Hepatocyte (in vitro differentiated cells): Measurements from ENCODE around the gene FCGR3B. TPM values are rescaled to one million over a fixed set of nuclear protein-coding genes. Genes with fewer than 3 reads are reported as not detected.
"Not testable (repeated sequence)": the region's sequence is repeated elsewhere in the genome, so short reads cannot be mapped to it uniquely, and the experiment has no call there.

Experiments used
- DNase-seq: peaks from one replicate; pipeline ENCODE4 v3.0.0-alpha.2; 2016; ENCODE audit warnings: low spot score
- H2AFZ ChIP-seq: fragments of 200-600 bp; sonication (generic); 2 replicates; pipeline ENCODE4 v1.6.0; 2016; ENCODE audit warnings: antibody characterized with exemption, mild to moderate bottlenecking
- H3K27ac ChIP-seq: fragments of 200-600 bp; sonication (generic); 2 replicates; pipeline ENCODE4 v1.5.1; 2016; ENCODE audit warnings: mild to moderate bottlenecking
- H3K27me3 ChIP-seq: fragments of 200-600 bp; sonication (generic); 2 replicates; pipeline ENCODE4 v1.6.1; 2016
- H3K36me3 ChIP-seq: fragments of 200-600 bp; sonication (generic); replicated peaks from 2 replicates; pipeline ENCODE4 v1.5.1; 2016; ENCODE audit warnings: low read depth; ENCODE audit not compliant: insufficient read depth
- H3K4me1 ChIP-seq: fragments of 200-600 bp; sonication (generic); 2 replicates; pipeline ENCODE4 v1.5.1; 2016; ENCODE audit warnings: mild to moderate bottlenecking, moderate library complexity; ENCODE audit not compliant: insufficient read depth
- H3K4me2 ChIP-seq: fragments of 200-600 bp; sonication (generic); 2 replicates; pipeline ENCODE4 v1.6.0; 2016
- H3K4me3 ChIP-seq: fragments of 200-600 bp; sonication (generic); 2 replicates; pipeline ENCODE4 v1.5.1; 2016; ENCODE audit warnings: mild to moderate bottlenecking
- H3K79me2 ChIP-seq: fragments of 200-600 bp; sonication (generic); 2 replicates; pipeline ENCODE4 v1.6.0; 2017; ENCODE audit warnings: mild to moderate bottlenecking
- H3K9me2 ChIP-seq: fragments of 200-600 bp; sonication (generic); replicated peaks from 2 replicates; pipeline ENCODE4 v1.6.0; 2017; ENCODE audit warnings: mild to moderate bottlenecking; ENCODE audit not compliant: insufficient read depth
- H3K9me3 ChIP-seq: fragments of 200-600 bp; sonication (generic); 2 replicates; pipeline ENCODE4 v1.5.1; 2016; ENCODE audit warnings: low read depth, mild to moderate bottlenecking
- H4K20me1 ChIP-seq: fragments of 200-600 bp; sonication (generic); 2 replicates; pipeline ENCODE4 v1.6.0; 2016; ENCODE audit warnings: mild to moderate bottlenecking; ENCODE audit not compliant: insufficient read depth, poor library complexity, severe bottlenecking
- CTCF ChIP-seq: fragments of 200-600 bp; sonication (generic); IDR thresholded peaks from 2 replicates; pipeline ENCODE4 v1.5.1; 2016; ENCODE audit warnings: antibody characterized with exemption, mild to moderate bottlenecking; ENCODE audit not compliant: poor library complexity
- WGBS: methylation state at CpG from one replicate; pipeline ENCODE4 v1.1.6; 2016; ENCODE audit warnings: low lambda C conversion rate; ENCODE audit errors: missing lambda C conversion rate; 5-methylcytosine and 5-hydroxymethylcytosine counted together
- polyA plus RNA-seq: library from polyadenylated mRNA; unstranded; fragments of >200 nt; fragmentation: Nextera tagmentation; extraction: Ambion mirVana; gene quantifications from 2 replicates; pipeline ENCODE4 v1.2.1, GENCODE V29; 2016
- total RNA-seq: library from RNA; depleted of rRNA; stranded (reverse); fragments of >200 nt; gene quantifications from 2 replicates; pipeline ENCODE4 v1.2.3, GENCODE V29; 2014

Gene FCGR3B
- total and polyA plus RNA-seq, 2 experiments from 2014 or later: not detected

GRCh38 chr1:161643481-161644208 is 12.7 kb upstream of the FCGR3B start:
- not testable (repeated sequence) for H4K20me1 ChIP-seq, H3K9me2 ChIP-seq, H3K27me3 ChIP-seq, H3K4me2 ChIP-seq, H3K79me2 ChIP-seq, DNase-seq, H3K4me1 ChIP-seq, H3K4me3 ChIP-seq, H3K36me3 ChIP-seq, H3K9me3 ChIP-seq, H3K27ac ChIP-seq, H2AFZ ChIP-seq
- 90% methylated on average over 5 of the region's 5 CpGs for WGBS

- peak; percentile 15 for TF ChIP-seq CTCF
- H3K27me3 ChIP-seq, H3K79me2 ChIP-seq, H3K9me2 ChIP-seq, H3K4me1 ChIP-seq, H4K20me1 ChIP-seq, H3K4me2 ChIP-seq, H3K27ac ChIP-seq, H3K36me3 ChIP-seq, H3K9me3 ChIP-seq, H3K4me3 ChIP-seq, DNase-seq, H2AFZ ChIP-seq: not testable (repeated sequence)
- 95% methylated on average over 1 of the region's 1 CpG for WGBS
Observed at GRCh38 chr1:161642697-161643096, 11.7 kb upstream of the FCGR3B start.

- not testable (repeated sequence) for H3K9me3 ChIP-seq, DNase-seq, H3K4me1 ChIP-seq, H3K4me3 ChIP-seq, H2AFZ ChIP-seq, H3K4me2 ChIP-seq, H3K36me3 ChIP-seq, H3K27me3 ChIP-seq, H3K79me2 ChIP-seq, H4K20me1 ChIP-seq, H3K27ac ChIP-seq, H3K9me2 ChIP-seq
- WGBS: 73% methylated on average over 2 of the region's 2 CpGs
Observed at GRCh38 chr1:161639203-161639602, 8.2 kb upstream of the FCGR3B start.

- not testable (repeated sequence) for H3K36me3 ChIP-seq, H3K9me2 ChIP-seq, H3K27ac ChIP-seq, H3K4me2 ChIP-seq, DNase-seq, H2AFZ ChIP-seq, H3K79me2 ChIP-seq, H3K4me3 ChIP-seq, H3K27me3 ChIP-seq, H3K9me3 ChIP-seq, H4K20me1 ChIP-seq, H3K4me1 ChIP-seq
- 72% methylated on average over 4 of the region's 6 CpGs for WGBS
Observed at GRCh38 chr1:161638251-161638993, 7.4 kb upstream of the FCGR3B start.

- not testable (repeated sequence) for H4K20me1 ChIP-seq, H3K4me3 ChIP-seq, H3K9me3 ChIP-seq, DNase-seq, H3K4me2 ChIP-seq, H3K9me2 ChIP-seq, H3K79me2 ChIP-seq, H3K27me3 ChIP-seq, H3K27ac ChIP-seq, H3K4me1 ChIP-seq, H2AFZ ChIP-seq, H3K36me3 ChIP-seq
- 92% methylated on average over 3 of the region's 3 CpGs for WGBS
Observed at GRCh38 chr1:161636976-161637375, 6.0 kb upstream of the FCGR3B start.

- H3K4me3 ChIP-seq, H2AFZ ChIP-seq, H4K20me1 ChIP-seq, H3K27me3 ChIP-seq, H3K4me1 ChIP-seq, H3K9me2 ChIP-seq, H3K79me2 ChIP-seq, H3K27ac ChIP-seq, DNase-seq, H3K9me3 ChIP-seq, H3K4me2 ChIP-seq, H3K36me3 ChIP-seq: not testable (repeated sequence)
- 40% methylated on average over 1 of the region's 1 CpG for WGBS
Observed at GRCh38 chr1:161636189-161636782, 5.3 kb upstream of the FCGR3B start.

- not testable (repeated sequence) for H2AFZ ChIP-seq, H3K4me3 ChIP-seq, H4K20me1 ChIP-seq, H3K79me2 ChIP-seq, H3K9me2 ChIP-seq, H3K4me2 ChIP-seq, H3K27ac ChIP-seq, DNase-seq, H3K4me1 ChIP-seq, H3K36me3 ChIP-seq, H3K27me3 ChIP-seq, H3K9me3 ChIP-seq
- 91% methylated on average over 2 of the region's 2 CpGs for WGBS
Observed at GRCh38 chr1:161634993-161635392, 4.0 kb upstream of the FCGR3B start.

- WGBS: 94% methylated on average over 1 of the region's 2 CpGs
Observed at GRCh38 chr1:161630128-161630742, 741 bp downstream of the FCGR3B start.

More at GRCh38 chr1:161630128-161630742, 741 bp downstream of the FCGR3B start:
- H3K36me3 ChIP-seq, H3K27ac ChIP-seq, H3K27me3 ChIP-seq, H3K9me2 ChIP-seq, H3K4me3 ChIP-seq, H3K79me2 ChIP-seq, DNase-seq, H3K9me3 ChIP-seq, H3K4me2 ChIP-seq, H3K4me1 ChIP-seq, H2AFZ ChIP-seq, H4K20me1 ChIP-seq: not testable (repeated sequence)
